GM19438 (cell line): ENCODE results near the gene SLC18A3.

ENCODE experiments used
- ATAC-seq: cut with Tn5 transposase; IDR thresholded peaks from one replicate; pipeline ENCODE4 v1.9.1; 2021; ENCODE audit warnings: low read depth; ENCODE audit not compliant: unreplicated experiment

Gene SLC18A3

DNA sequence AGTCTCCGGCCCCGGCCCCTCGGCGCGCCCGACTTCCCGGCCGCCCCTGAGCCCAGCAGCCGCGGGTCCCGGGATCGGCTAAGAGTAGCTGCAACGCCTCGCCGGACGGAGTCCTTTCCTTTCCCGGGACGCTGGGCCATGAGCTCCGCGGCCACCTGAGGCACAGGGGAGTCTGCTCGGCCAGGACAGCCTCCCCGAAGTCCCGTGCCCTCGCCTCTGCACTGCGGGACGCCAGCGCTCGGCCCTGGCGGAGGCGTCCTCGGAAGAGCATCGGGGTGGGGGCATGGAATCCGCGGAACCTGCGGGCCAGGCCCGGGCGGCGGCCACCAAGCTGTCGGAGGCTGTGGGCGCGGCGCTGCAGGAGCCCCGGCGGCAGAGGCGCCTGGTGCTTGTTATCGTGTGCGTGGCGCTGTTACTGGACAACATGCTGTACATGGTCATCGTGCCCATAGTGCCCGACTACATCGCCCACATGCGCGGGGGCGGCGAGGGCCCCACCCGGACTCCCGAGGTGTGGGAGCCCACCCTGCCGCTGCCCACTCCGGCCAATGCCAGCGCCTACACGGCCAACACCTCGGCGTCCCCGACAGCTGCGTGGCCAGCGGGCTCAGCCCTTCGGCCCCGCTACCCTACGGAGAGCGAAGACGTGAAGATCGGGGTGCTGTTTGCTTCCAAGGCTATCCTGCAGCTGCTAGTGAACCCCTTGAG is 502 bp downstream of the SLC18A3 start:
- ATAC-seq: no peak

DNA sequence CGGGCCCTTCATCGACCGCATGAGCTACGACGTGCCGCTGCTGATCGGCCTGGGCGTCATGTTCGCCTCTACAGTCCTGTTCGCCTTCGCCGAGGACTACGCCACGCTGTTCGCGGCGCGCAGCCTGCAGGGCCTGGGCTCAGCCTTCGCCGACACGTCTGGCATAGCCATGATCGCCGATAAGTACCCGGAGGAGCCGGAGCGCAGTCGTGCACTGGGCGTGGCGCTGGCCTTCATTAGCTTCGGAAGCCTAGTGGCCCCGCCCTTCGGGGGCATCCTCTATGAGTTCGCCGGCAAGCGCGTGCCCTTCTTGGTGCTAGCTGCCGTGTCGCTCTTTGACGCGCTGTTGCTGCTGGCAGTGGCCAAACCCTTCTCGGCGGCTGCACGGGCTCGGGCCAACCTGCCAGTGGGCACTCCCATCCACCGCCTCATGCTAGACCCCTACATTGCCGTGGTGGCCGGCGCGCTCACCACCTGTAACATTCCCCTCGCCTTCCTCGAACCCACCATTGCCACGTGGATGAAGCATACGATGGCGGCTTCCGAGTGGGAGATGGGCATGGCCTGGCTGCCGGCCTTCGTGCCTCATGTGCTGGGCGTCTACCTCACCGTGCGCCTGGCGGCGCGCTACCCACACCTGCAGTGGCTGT is 1.2 kb downstream of the SLC18A3 start:
- ATAC-seq: no peak

GRCh38 chr10:49611816-49612512 is 1.9 kb downstream of the SLC18A3 start:
- ATAC-seq: no peak

DNA sequence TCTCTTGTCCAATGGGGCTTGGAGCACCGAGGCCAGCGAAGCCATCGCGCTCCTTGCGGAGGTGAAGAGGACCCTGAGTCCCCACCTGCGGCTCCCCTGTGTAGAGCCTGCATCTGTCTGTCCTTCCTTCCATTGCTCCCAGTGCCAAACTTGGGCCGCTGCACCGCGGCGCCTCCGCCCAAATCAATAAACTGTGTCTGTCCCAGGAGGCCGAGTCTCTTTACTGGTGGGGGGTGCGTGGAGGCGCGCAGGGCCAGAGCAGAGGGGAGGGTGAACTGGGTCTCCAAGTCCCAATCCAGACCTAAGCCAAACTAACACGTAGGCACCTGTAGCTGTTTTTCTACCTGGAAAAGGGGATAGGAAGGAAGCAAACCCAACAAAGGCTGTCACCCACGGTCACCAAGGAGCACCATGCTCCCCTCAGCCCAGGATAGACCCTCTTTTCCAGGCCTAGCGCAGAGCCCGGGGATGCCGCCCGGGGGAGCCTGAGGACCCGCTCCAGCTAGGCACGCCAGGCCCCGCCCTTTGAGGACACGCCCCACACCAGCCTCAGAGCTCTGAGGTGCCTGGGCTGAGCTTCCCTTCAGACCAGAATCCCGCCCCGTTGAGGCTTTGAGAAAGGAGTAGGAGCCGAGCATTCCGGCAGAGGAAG is 2.5 kb downstream of the SLC18A3 start:
- no peak for ATAC-seq

GRCh38 chr10:49613165-49613881 is 3.2 kb downstream of the SLC18A3 start:
- no peak for ATAC-seq

DNA sequence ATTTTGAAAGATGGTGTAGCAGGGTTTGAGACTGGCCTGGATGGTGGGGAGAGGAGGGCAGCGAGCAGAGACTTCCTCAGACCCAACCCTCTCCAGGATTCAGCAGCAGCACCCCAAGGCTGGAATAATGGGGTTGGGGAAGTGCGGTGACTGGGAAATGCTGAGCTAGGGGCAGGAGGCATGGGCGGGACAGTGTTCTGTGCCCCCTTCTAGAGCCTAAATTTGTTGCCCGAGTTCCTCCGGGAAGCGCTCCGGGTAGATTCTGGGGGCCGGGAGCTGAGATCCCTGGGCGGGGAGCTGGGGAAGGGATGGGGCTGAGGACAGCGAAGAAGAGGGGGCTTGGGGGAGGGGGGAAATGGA is 3.8 kb downstream of the SLC18A3 start, which contains the start of gene CHAT:
Gene CHAT, plus strand, starts transcription at position 156 of the 360 bp plus-strand sequence. Its CDS starts 153 bp downstream, at position 309.
- no peak for ATAC-seq

GRCh38 chr10:49614242-49615198 is 4.4 kb downstream of the SLC18A3 start:
- no peak for ATAC-seq

- no peak for ATAC-seq
Observed at GRCh38 chr10:49615213-49615612, 5.1 kb downstream of the SLC18A3 start.

GRCh38 chr10:49615721-49616120 is 5.6 kb downstream of the SLC18A3 start:
- no peak for ATAC-seq

DNA sequence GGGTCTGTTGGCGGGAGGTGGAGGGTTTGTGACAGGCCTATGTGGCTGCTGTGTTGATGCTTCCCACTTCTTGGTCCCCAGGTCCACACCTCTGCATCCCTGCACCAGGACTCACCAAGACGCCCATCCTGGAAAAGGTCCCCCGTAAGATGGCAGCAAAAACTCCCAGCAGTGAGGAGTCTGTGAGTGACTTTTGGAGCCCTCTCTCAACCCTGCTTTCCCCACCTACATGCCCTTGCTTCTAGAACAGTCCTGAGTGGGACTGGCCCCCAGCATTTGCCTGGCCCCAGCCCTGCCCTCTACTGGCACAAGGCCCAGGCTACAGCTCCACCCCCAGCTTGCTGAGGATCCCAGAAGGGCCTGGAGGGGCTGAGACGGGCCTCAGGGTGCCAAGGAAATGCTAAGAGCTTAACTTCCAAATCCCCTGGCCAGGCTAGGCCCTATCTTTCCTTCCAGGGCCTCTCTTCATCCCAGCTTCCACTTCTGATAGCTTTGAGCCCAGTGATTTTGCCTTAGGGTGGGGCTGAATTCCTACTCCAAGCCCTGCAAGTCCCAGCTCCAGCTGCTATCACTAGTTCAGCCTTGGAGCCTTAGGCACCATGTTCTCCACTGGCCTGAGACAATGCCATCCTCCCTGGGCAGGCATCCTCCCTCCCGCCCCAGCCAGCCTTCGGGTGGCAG is 6.5 kb downstream of the SLC18A3 start:
- ATAC-seq: no peak

GRCh38 chr10:49617121-49618020 is 7.3 kb downstream of the SLC18A3 start:
- ATAC-seq: no peak

- no peak for ATAC-seq
Observed at GRCh38 chr10:49618821-49619220, 8.7 kb downstream of the SLC18A3 start.

- ATAC-seq: no peak
Observed at GRCh38 chr10:49619613-49620012, 9.5 kb downstream of the SLC18A3 start.

DNA sequence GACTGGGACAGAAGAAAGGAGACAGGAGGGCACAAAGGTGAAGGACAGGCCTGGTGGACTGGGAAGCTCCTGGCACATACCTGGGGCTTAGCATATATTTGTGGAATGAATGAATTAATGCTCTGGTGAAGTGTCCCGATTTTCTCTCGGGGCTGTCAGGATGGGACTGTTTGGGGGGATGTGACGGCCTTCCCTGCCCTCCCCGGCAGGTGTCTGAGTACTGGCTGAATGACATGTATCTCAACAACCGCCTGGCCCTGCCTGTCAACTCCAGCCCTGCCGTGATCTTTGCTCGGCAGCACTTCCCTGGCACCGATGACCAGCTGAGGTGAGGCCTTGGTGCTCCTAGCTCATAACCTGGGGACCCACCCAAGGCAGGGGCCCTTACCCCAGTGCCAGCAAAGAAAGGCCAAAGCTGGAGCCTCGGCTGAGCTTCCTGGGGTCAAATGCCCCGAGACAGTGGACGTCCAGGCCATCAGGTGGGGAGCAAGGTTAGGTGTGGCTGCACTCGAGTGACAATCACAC is 10.2 kb downstream of the SLC18A3 start:
- ATAC-seq: no peak

GRCh38 chr10:49620841-49621378 is 10.8 kb downstream of the SLC18A3 start:
- ATAC-seq: no peak

DNA sequence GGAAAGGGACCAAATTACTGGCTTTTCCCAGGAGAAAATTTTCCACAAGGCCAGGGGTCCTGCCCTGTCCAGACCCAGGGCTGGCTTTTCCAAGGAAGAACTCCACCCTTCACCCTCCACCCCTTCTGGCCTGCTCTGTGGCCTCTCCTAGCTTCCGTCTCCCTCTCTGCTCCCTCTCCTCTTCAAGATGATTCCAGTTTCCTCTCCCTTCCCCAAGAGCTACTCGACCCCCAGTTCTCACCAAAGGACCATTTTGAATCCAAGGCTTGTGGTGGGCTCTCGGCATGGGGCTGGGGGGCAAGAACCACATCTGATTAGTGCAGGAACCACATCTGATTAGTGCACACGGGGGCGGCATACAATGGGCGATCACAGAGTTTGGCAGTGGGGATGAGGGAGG is 11.5 kb downstream of the SLC18A3 start:
- no peak for ATAC-seq
